DND-41 (cell line): Measurements from ENCODE around the gene PRRX2.

Experiments used
- ATAC-seq: fragments of 200-7000 bp; cut with Tn5 transposase; 3 replicates; pipeline ENCODE4 v1.9.1; 2021; ENCODE audit warnings: low read depth; ENCODE audit not compliant: insufficient read depth
- DNase-seq: peaks from one replicate; pipeline ENCODE4 v3.0.0-alpha.2; 2020
- H2AFZ ChIP-seq: 2 replicates; pipeline ENCODE4 v1.6.0; 2012; ENCODE audit warnings: low read depth, low read length
- H3K27ac ChIP-seq: 2 replicates; pipeline ENCODE4 v1.5.1; 2012; ENCODE audit warnings: low read length, inconsistent platforms
- H3K27me3 ChIP-seq: fragments of 200-600 bp; sonication (generic); 2 replicates; pipeline ENCODE4 v1.6.0; 2012; ENCODE audit warnings: low read length, mild to moderate bottlenecking, inconsistent platforms; ENCODE audit not compliant: insufficient read depth, poor library complexity
- H3K36me3 ChIP-seq: 2 replicates; pipeline ENCODE4 v1.5.1; 2012; ENCODE audit warnings: low read length, inconsistent platforms; ENCODE audit not compliant: insufficient read depth
- H3K4me1 ChIP-seq: 2 replicates; pipeline ENCODE4 v1.5.1; 2012; ENCODE audit warnings: mild to moderate bottlenecking, low read length; ENCODE audit not compliant: insufficient read depth
- H3K4me2 ChIP-seq: 2 replicates; pipeline ENCODE4 v1.6.0; 2012; ENCODE audit warnings: mild to moderate bottlenecking, moderate library complexity, low read length, inconsistent platforms; ENCODE audit not compliant: insufficient read depth
- H3K4me3 ChIP-seq, 2 experiments: fragments of 200-600 bp in 1 of 2; shearing (Covaris generic) in 1 of 2; 2 replicates each; pipeline ENCODE4 v1.5.1; 2012 to 2016; ENCODE audit warnings: inconsistent platforms in 2 of 2, low read length in 2 of 2, mild to moderate bottlenecking in 2 of 2, low read depth in 1 of 2, moderate library complexity in 1 of 2
- H3K79me2 ChIP-seq: 2 replicates; pipeline ENCODE4 v1.6.0; 2012; ENCODE audit warnings: low read length, inconsistent platforms; ENCODE audit not compliant: insufficient read depth
- H3K9ac ChIP-seq: 2 replicates; pipeline ENCODE4 v1.6.0; 2012; ENCODE audit warnings: low read depth, mild to moderate bottlenecking, inconsistent platforms, low read length, moderate library complexity
- H3K9me3 ChIP-seq: 2 replicates; pipeline ENCODE4 v1.5.1; 2012; ENCODE audit warnings: low read length, moderate library complexity, mild to moderate bottlenecking, inconsistent platforms; ENCODE audit not compliant: insufficient read depth, severe bottlenecking
- H4K20me1 ChIP-seq: 2 replicates; pipeline ENCODE4 v1.6.0; 2012; ENCODE audit warnings: low read length; ENCODE audit not compliant: insufficient read depth
- EZH2 ChIP-seq: IDR thresholded peaks from 3 replicates; pipeline ENCODE4 v1.6.1; 2012; ENCODE audit warnings: borderline replicate concordance, low read depth, mild to moderate bottlenecking, moderate library complexity, low read length, inconsistent platforms; ENCODE audit not compliant: severe bottlenecking
- TF ChIP-seq, protein P1 (sequence below): IDR thresholded peaks from 2 replicates; pipeline ENCODE4 v1.5.1; 2012; ENCODE audit warnings: borderline replicate concordance, low read length, moderate library complexity, mild to moderate bottlenecking; ENCODE audit not compliant: poor library complexity, severe bottlenecking; ENCODE audit errors: extremely low read depth

PRRX2 gene

GRCh38 chr9:129769669-129770068, 104.2 kb downstream of the PRRX2 start:
- no peak overlapping the region for H3K9ac ChIP-seq
- TF ChIP-seq EZH2 = no peak
- TF ChIP-seq, protein P1, sequence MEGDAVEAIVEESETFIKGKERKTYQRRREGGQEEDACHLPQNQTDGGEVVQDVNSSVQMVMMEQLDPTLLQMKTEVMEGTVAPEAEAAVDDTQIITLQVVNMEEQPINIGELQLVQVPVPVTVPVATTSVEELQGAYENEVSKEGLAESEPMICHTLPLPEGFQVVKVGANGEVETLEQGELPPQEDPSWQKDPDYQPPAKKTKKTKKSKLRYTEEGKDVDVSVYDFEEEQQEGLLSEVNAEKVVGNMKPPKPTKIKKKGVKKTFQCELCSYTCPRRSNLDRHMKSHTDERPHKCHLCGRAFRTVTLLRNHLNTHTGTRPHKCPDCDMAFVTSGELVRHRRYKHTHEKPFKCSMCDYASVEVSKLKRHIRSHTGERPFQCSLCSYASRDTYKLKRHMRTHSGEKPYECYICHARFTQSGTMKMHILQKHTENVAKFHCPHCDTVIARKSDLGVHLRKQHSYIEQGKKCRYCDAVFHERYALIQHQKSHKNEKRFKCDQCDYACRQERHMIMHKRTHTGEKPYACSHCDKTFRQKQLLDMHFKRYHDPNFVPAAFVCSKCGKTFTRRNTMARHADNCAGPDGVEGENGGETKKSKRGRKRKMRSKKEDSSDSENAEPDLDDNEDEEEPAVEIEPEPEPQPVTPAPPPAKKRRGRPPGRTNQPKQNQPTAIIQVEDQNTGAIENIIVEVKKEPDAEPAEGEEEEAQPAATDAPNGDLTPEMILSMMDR = no peak

DNA sequence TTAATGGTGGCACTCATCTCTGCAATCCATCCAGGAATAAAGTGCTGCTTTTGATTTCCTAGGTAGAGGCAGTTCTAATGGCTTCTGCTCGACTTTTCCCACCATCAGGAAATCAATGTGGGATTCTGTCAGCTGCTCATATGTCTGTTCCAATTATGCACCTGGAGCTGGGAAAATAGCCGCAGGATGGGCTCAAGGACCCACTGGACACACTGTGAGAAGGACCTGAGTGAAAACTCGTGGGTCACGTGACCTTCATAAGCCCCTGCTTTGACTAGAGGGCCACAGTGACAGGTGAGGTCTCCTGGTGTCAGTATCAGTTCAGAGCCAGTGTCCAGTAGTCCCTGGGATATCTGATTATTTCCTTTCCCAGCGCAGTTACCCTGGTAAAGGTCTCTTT, 105.3 kb downstream of the PRRX2 start:
- no peak overlapping the region for H3K4me3 ChIP-seq
- no peaks in the 10 kb centered on the region for H3K4me1 ChIP-seq
- H3K36me3 ChIP-seq = no peaks in the 10 kb centered on the region
- no peaks in the 10 kb centered on the region for H3K9me3 ChIP-seq
- H2AFZ ChIP-seq = no peak overlapping the region
- no peak overlapping the region for H3K4me2 ChIP-seq
- no peak overlapping the region for H3K9ac ChIP-seq
- DNase-seq (no peak), ATAC-seq (no peak)
- H3K27ac ChIP-seq = no peak overlapping the region
- H3K27me3 ChIP-seq = no peaks in the 10 kb centered on the region
- H4K20me1 ChIP-seq = no peaks in the 10 kb centered on the region
- TF ChIP-seq, protein P1 = no peak
- no peaks in the 10 kb centered on the region for H3K79me2 ChIP-seq

More at GRCh38 chr9:129769669-129770068, 104.2 kb downstream of the PRRX2 start:
- no peak overlapping the region for H2AFZ ChIP-seq
- H3K36me3 ChIP-seq = no peaks in the 10 kb centered on the region
- DNase-seq (no peak), ATAC-seq (no peak)
- no peak overlapping the region for H3K4me2 ChIP-seq
- no peaks in the 10 kb centered on the region for H3K9me3 ChIP-seq
- no peak overlapping the region for H3K27ac ChIP-seq
- H3K4me1 ChIP-seq = no peaks in the 10 kb centered on the region
- no peaks in the 10 kb centered on the region for H3K79me2 ChIP-seq
- no peak overlapping the region for H3K4me3 ChIP-seq
- no peaks in the 10 kb centered on the region for H4K20me1 ChIP-seq
- no peaks in the 10 kb centered on the region for H3K27me3 ChIP-seq
